SJCRH30 (cell line): ENCODE measurements around the gene ZNF280C. TPM values are rescaled to one million over a fixed set of nuclear protein-coding genes. Genes with fewer than 3 reads are reported as not detected.

Experiments
- DNase-seq, 2 experiments: peaks; one replicate each; pipeline ENCODE4 v3.0.0-alpha.2; 2015 to 2020
- H3K27ac ChIP-seq: fragments of 250-450 bp; sonication (Bioruptor Pico); 2 replicates; pipeline ENCODE4 v1.5.1; 2020; ENCODE audit warnings: mild to moderate bottlenecking, moderate library complexity
- H3K27me3 ChIP-seq: fragments of 250-450 bp; sonication (Bioruptor Pico); 2 replicates; pipeline ENCODE4 v1.5.1; 2020; ENCODE audit warnings: mild to moderate bottlenecking, moderate library complexity
- H3K36me3 ChIP-seq: fragments of 250-450 bp; sonication (Bioruptor Pico); 2 replicates; pipeline ENCODE4 v1.5.1; 2020; ENCODE audit warnings: mild to moderate bottlenecking, moderate library complexity
- H3K4me1 ChIP-seq: fragments of 250-450 bp; sonication (Bioruptor Pico); 2 replicates; pipeline ENCODE4 v1.5.1; 2020; ENCODE audit warnings: mild to moderate bottlenecking, moderate library complexity
- H3K4me3 ChIP-seq: fragments of 250-450 bp; sonication (Bioruptor Pico); 2 replicates; pipeline ENCODE4 v1.5.1; 2020; ENCODE audit warnings: mild to moderate bottlenecking, moderate library complexity
- H3K9me3 ChIP-seq: fragments of 250-450 bp; sonication (Bioruptor Pico); replicated peaks from 2 replicates; pipeline ENCODE4 v1.5.1; 2020; ENCODE audit warnings: mild to moderate bottlenecking, moderate library complexity
- total RNA-seq: library from RNA; depleted of rRNA; stranded (reverse); fragments of >200 nt; shearing (Covaris generic); gene quantifications from 2 replicates; pipeline ENCODE4 v1.2.3, GENCODE V29; 2014

The ZNF280C gene
- total RNA-seq, 1 experiment from 2014 or later = 16.5 TPM

- no peak for DNase-seq
- Histone ChIP-seq H3K27me3 (no peaks in the 10 kb centered on the region), H3K27ac (no peak overlapping the region), H3K4me3 (no peak overlapping the region), H3K9me3 (no peaks in the 10 kb centered on the region), H3K36me3 (no peaks in the 10 kb centered on the region), H3K4me1 (no peaks in the 10 kb centered on the region)
These were observed 93.8 kb downstream of the ZNF280C start for GRCh38 chrX:130174937-130175336.

GRCh38 chrX:130174045-130174704, 94.5 kb downstream of the ZNF280C start:
- Histone ChIP-seq H3K27me3 (no peaks in the 10 kb centered on the region), H3K9me3 (no peaks in the 10 kb centered on the region), H3K27ac (no peak overlapping the region), H3K36me3 (no peaks in the 10 kb centered on the region), H3K4me1 (no peaks in the 10 kb centered on the region), H3K4me3 (no peak overlapping the region)
- no peak for DNase-seq

GRCh38 chrX:130173190-130173895, 95.4 kb downstream of the ZNF280C start:
- Histone ChIP-seq H3K4me3 (no peak overlapping the region), H3K36me3 (no peaks in the 10 kb centered on the region), H3K27ac (no peak overlapping the region), H3K9me3 (no peaks in the 10 kb centered on the region), H3K4me1 (no peaks in the 10 kb centered on the region), H3K27me3 (no peaks in the 10 kb centered on the region)
- peak in 1 of 2 experiments; percentile 9 for DNase-seq

GRCh38 chrX:130172127-130172845, 96.4 kb downstream of the ZNF280C start:
- no peaks in the 10 kb centered on the region for H3K36me3 ChIP-seq
- H3K4me3 ChIP-seq = no peak overlapping the region
- H3K4me1 ChIP-seq = no peaks in the 10 kb centered on the region; the same call in 1 of the 2 replicates
- H3K9me3 ChIP-seq = no peaks in the 10 kb centered on the region
- DNase-seq = no peak
- H3K27me3 ChIP-seq = no peaks in the 10 kb centered on the region
- H3K27ac ChIP-seq = no peak overlapping the region

GRCh38 chrX:130171446-130172126, 97.1 kb downstream of the ZNF280C start, which contains the start of gene RAB33A:
TSS of gene RAB33A (plus strand) at chrX:130171962. CDS start at chrX:130172063, 101 bp downstream.
- Histone ChIP-seq H3K4me3 (peak within 1 kb of the TSS; percentile 42), H3K4me1 (no peaks in the 10 kb centered on the region; the same call in 1 of the 2 replicates), H3K36me3 (no peaks in the 10 kb centered on the region), H3K27me3 (no peaks in the 10 kb centered on the region), H3K9me3 (no peaks in the 10 kb centered on the region), H3K27ac (no peak within 1 kb of the TSS)
- no peak for DNase-seq

GRCh38 chrX:130170752-130171445, 97.8 kb downstream of the ZNF280C start:
- Histone ChIP-seq H3K9me3 (no peaks in the 10 kb centered on the region), H3K4me1 (no peaks in the 10 kb centered on the region; the same call in 1 of the 2 replicates), H3K36me3 (no peaks in the 10 kb centered on the region), H3K27ac (no peak overlapping the region), H3K27me3 (no peaks in the 10 kb centered on the region), H3K4me3 (peak overlapping the region; percentile 42)
- DNase-seq = peak; percentile 27 to 53

- H3K4me1 ChIP-seq = no peaks in the 10 kb centered on the region; the same call in 1 of the 2 replicates
- H3K9me3 ChIP-seq = no peaks in the 10 kb centered on the region
- H3K4me3 ChIP-seq = peak overlapping the region; percentile 72
- peak in 1 of 2 experiments; percentile 10 for DNase-seq
- no peaks in the 10 kb centered on the region for H3K27me3 ChIP-seq
- no peaks in the 10 kb centered on the region for H3K36me3 ChIP-seq
- peak overlapping the region; percentile 22 for H3K27ac ChIP-seq
These were observed 101.7 kb downstream of the ZNF280C start for GRCh38 chrX:130167040-130167439.

- Histone ChIP-seq H3K4me1 (no peaks in the 10 kb centered on the region; the same call in 1 of the 2 replicates), H3K4me3 (peak overlapping the region; percentile 72), H3K36me3 (no peaks in the 10 kb centered on the region), H3K9me3 (no peaks in the 10 kb centered on the region), H3K27me3 (no peaks in the 10 kb centered on the region), H3K27ac (peak overlapping the region; percentile 22)
- peak in 1 of 2 experiments; percentile 5 for DNase-seq
These were observed 102.3 kb downstream of the ZNF280C start for GRCh38 chrX:130166503-130166777.

GRCh38 chrX:130165703-130166502, 102.8 kb downstream of the ZNF280C start, which contains the start of gene AIFM1:
TSS of gene AIFM1 (minus strand) at chrX:130165841. CDS start at chrX:130165656, 185 bp downstream.
- Histone ChIP-seq H3K4me1 (no peaks in the 10 kb centered on the region; the same call in 1 of the 2 replicates), H3K27ac (peak within 1 kb of the TSS; percentile 22), H3K4me3 (peak within 1 kb of the TSS; percentile 72), H3K9me3 (no peaks in the 10 kb centered on the region), H3K36me3 (no peaks in the 10 kb centered on the region), H3K27me3 (no peaks in the 10 kb centered on the region)
- DNase-seq = peak; percentile 93

GRCh38 chrX:130165181-130165702, 103.5 kb downstream of the ZNF280C start:
- no peaks in the 10 kb centered on the region for H3K36me3 ChIP-seq
- H3K9me3 ChIP-seq = no peaks in the 10 kb centered on the region
- peak overlapping the region; percentile 72 for H3K4me3 ChIP-seq
- H3K27ac ChIP-seq = peak overlapping the region; percentile 22
- H3K4me1 ChIP-seq = no peaks in the 10 kb centered on the region; the same call in 1 of the 2 replicates
- DNase-seq = peak in 1 of 2 experiments; percentile 39
- no peaks in the 10 kb centered on the region for H3K27me3 ChIP-seq

GRCh38 chrX:130163398-130163797, 105.3 kb downstream of the ZNF280C start:
- no peaks in the 10 kb centered on the region for H3K36me3 ChIP-seq
- H3K27ac ChIP-seq = no peak overlapping the region
- no peaks in the 10 kb centered on the region for H3K9me3 ChIP-seq
- H3K4me3 ChIP-seq = no peak overlapping the region
- H3K27me3 ChIP-seq = no peaks in the 10 kb centered on the region
- H3K4me1 ChIP-seq = no peaks in the 10 kb centered on the region; the same call in 1 of the 2 replicates
- DNase-seq = no peak

GRCh38 chrX:130162094-130162735, 106.5 kb downstream of the ZNF280C start:
- H3K27ac ChIP-seq = no peak overlapping the region
- no peaks in the 10 kb centered on the region; the same call in 1 of the 2 replicates for H3K4me1 ChIP-seq
- H3K36me3 ChIP-seq = no peaks in the 10 kb centered on the region
- no peak for DNase-seq
- no peaks in the 10 kb centered on the region for H3K27me3 ChIP-seq
- H3K4me3 ChIP-seq = no peak overlapping the region
- H3K9me3 ChIP-seq = no peaks in the 10 kb centered on the region

GRCh38 chrX:130159776-130160175, 108.9 kb downstream of the ZNF280C start:
- Histone ChIP-seq H3K9me3 (no peaks in the 10 kb centered on the region), H3K36me3 (no peaks in the 10 kb centered on the region), H3K4me1 (no peaks in the 10 kb centered on the region), H3K27me3 (no peaks in the 10 kb centered on the region), H3K27ac (no peak overlapping the region), H3K4me3 (no peak overlapping the region)
- DNase-seq = no peak
